ENCODE measurements around the gene MAP3K12. TPM values are rescaled to one million over a fixed set of nuclear protein-coding genes. Genes with fewer than 3 reads are reported as not detected.

MAP3K12 gene
- total and polyA plus RNA-seq, 2 experiments from 2014 or later: 6.6 to 17.9 TPM

DNA sequence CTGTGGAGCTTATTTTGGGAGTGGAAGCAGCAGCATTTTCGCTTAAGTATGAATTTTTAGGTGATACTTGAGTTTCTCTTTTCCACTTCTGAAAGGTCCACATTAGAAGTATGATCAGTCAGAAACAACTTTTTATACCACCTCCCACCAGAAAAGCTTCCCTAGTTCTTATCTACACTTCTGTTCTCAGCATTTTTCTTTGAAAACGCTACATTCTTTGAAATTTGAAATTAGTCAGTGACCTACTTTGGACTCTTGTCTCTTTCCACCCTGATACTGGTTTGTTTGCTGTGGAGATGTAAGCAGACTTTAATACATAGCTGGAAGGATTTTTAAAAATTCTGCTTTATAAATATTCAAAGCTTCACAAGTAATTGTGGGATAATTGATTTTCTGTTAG, 25.2 kb downstream of the MAP3K12 start:
- ATAC-seq: no peak
- DNase-seq (ENCODE audit: low spot score): no peak
- Histone ChIP-seq H3K4me3 (no peak overlapping the region), H3F3A (replicated peaks; ENCODE audit: low read depth) (peaks cover 43% of the 10 kb centered on the region), H3K9me2 (ENCODE audit: insufficient read depth) (no peaks in the 10 kb centered on the region), H3K4me1 (ENCODE audit: insufficient read depth) (peaks cover 26% of the 10 kb centered on the region), H3K4me2 (no peak overlapping the region), H3K79me2 (replicated peaks; ENCODE audit: insufficient read depth) (peaks cover 54% of the 10 kb centered on the region), H4K20me1 (replicated peaks; ENCODE audit: insufficient read depth) (peaks cover 64% of the 10 kb centered on the region), H2AFZ (no peak overlapping the region), H3K36me3 (ENCODE audit: insufficient read depth) (peaks cover 85% of the 10 kb centered on the region), H3K27me3 (ENCODE audit: insufficient read depth) (no peaks in the 10 kb centered on the region), H3K27ac (ENCODE audit: low read depth) (peak overlapping the region; percentile 9)
- TF ChIP-seq ZNF331 (CRISPR knock-in tag; IDR thresholded peaks at IDR 0.05; ENCODE audit: low read depth): no peak
- no peak for TF ChIP-seq STAT1 (IDR thresholded peaks at IDR 0.05; ENCODE audit: unreplicated experiment)
- TF ChIP-seq ZNF114 (CRISPR knock-in tag; IDR thresholded peaks at IDR 0.05): no peak
- no peak for TF ChIP-seq ZNF462 (CRISPR knock-in tag; IDR thresholded peaks at IDR 0.05)
- no peak for TF ChIP-seq EZH2 (IDR thresholded peaks at IDR 0.05; ENCODE audit: low read depth, unreplicated experiment)
- TF ChIP-seq CREB1 (CRISPR knock-in tag; IDR thresholded peaks at IDR 0.05; ENCODE audit: low read depth): no peak
- TF ChIP-seq JUNB (IDR thresholded peaks at IDR 0.05; ENCODE audit: unreplicated experiment): no peak
- TF ChIP-seq EZH2phosphoT487 (IDR thresholded peaks at IDR 0.05; ENCODE audit: unreplicated experiment): no peak
- TF ChIP-seq, protein P1, sequence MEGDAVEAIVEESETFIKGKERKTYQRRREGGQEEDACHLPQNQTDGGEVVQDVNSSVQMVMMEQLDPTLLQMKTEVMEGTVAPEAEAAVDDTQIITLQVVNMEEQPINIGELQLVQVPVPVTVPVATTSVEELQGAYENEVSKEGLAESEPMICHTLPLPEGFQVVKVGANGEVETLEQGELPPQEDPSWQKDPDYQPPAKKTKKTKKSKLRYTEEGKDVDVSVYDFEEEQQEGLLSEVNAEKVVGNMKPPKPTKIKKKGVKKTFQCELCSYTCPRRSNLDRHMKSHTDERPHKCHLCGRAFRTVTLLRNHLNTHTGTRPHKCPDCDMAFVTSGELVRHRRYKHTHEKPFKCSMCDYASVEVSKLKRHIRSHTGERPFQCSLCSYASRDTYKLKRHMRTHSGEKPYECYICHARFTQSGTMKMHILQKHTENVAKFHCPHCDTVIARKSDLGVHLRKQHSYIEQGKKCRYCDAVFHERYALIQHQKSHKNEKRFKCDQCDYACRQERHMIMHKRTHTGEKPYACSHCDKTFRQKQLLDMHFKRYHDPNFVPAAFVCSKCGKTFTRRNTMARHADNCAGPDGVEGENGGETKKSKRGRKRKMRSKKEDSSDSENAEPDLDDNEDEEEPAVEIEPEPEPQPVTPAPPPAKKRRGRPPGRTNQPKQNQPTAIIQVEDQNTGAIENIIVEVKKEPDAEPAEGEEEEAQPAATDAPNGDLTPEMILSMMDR (conservative IDR thresholded peaks at IDR 0.05; ENCODE audit: low read depth in 2 of 2): no peak
- TF ChIP-seq POLR2AphosphoS5 (IDR thresholded peaks at IDR 0.05; ENCODE audit: low read depth): no peak
- TF ChIP-seq, protein P2, sequence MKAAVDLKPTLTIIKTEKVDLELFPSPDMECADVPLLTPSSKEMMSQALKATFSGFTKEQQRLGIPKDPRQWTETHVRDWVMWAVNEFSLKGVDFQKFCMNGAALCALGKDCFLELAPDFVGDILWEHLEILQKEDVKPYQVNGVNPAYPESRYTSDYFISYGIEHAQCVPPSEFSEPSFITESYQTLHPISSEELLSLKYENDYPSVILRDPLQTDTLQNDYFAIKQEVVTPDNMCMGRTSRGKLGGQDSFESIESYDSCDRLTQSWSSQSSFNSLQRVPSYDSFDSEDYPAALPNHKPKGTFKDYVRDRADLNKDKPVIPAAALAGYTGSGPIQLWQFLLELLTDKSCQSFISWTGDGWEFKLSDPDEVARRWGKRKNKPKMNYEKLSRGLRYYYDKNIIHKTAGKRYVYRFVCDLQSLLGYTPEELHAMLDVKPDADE (IDR thresholded peaks at IDR 0.05): no peak
- no peak for TF ChIP-seq REST (IDR thresholded peaks at IDR 0.05; ENCODE audit: unreplicated experiment)
- TF ChIP-seq NANOG (IDR thresholded peaks at IDR 0.05; ENCODE audit: borderline replicate concordance): no peak
- Mint-ChIP-seq H3K36me3 (ENCODE audit: low read depth) (peaks cover 100% of the 10 kb centered on the region), H3K4me1 (peaks cover 46% of the 10 kb centered on the region), H3K27ac (no peak overlapping the region), H3K27me3 (ENCODE audit: insufficient read depth, low read depth, poor library complexity) (peaks cover 4% of the 10 kb centered on the region), H3K4me3 (no peak overlapping the region), H3K9me3 (no peaks in the 10 kb centered on the region)

All from GM23338 (cell line).